Hindlimb muscle (tissue), 1 donor: Measurements from ENCODE around the gene EPHB1. TPM values are rescaled to one million over a fixed set of nuclear protein-coding genes. Genes with fewer than 3 reads are reported as not detected.

Experiments
- DNase-seq: peaks from one replicate; pipeline ENCODE4 v3.0.0-alpha.2; 2013
- polyA plus RNA-seq: library from polyadenylated mRNA; unstranded; fragments of 120-200 nt; gene quantifications from one replicate; pipeline ENCODE4 v1.2.1, GENCODE V29; 2013; ENCODE audit not compliant: insufficient read length

EPHB1 gene
- polyA plus RNA-seq, 1 donor, result 61.0 TPM

GRCh38 chr3:134852132-134852531 is 57.1 kb downstream of the EPHB1 start:
- no peak for DNase-seq

GRCh38 chr3:134852893-134853351 is 57.9 kb downstream of the EPHB1 start:
- DNase-seq, result no peak

- DNase-seq, result no peak
These were observed 59.2 kb downstream of the EPHB1 start for GRCh38 chr3:134854254-134854653.

GRCh38 chr3:134857356-134857755 is 62.3 kb downstream of the EPHB1 start:
- no peak for DNase-seq

- DNase-seq, result no peak
These were observed 62.8 kb downstream of the EPHB1 start for GRCh38 chr3:134857776-134858362.

- DNase-seq, result no peak
These were observed 63.5 kb downstream of the EPHB1 start for GRCh38 chr3:134858441-134859035.

GRCh38 chr3:134859341-134859740 is 64.3 kb downstream of the EPHB1 start:
- DNase-seq, result no peak

GRCh38 chr3:134860141-134860540 is 65.1 kb downstream of the EPHB1 start:
- no peak for DNase-seq

- DNase-seq, result no peak
These were observed 68.9 kb downstream of the EPHB1 start for GRCh38 chr3:134863915-134864314.

GRCh38 chr3:134864636-134865035 is 69.6 kb downstream of the EPHB1 start:
- DNase-seq, result peak; percentile 16

- DNase-seq, result no peak
These were observed 72.2 kb downstream of the EPHB1 start for GRCh38 chr3:134867277-134867676.

GRCh38 chr3:134869153-134869726 is 74.2 kb downstream of the EPHB1 start:
- DNase-seq, result no peak

GRCh38 chr3:134871818-134872217 is 76.8 kb downstream of the EPHB1 start:
- DNase-seq, result no peak

- no peak for DNase-seq
These were observed 77.7 kb downstream of the EPHB1 start for GRCh38 chr3:134872440-134873388.

GRCh38 chr3:134873789-134874188 is 78.7 kb downstream of the EPHB1 start:
- no peak for DNase-seq

- no peak for DNase-seq
These were observed 79.8 kb downstream of the EPHB1 start for GRCh38 chr3:134874737-134875413.

- DNase-seq, result no peak
These were observed 81.8 kb downstream of the EPHB1 start for GRCh38 chr3:134876836-134877235.

- no peak for DNase-seq
These were observed 82.7 kb downstream of the EPHB1 start for GRCh38 chr3:134877788-134878187.

- peak; percentile 21 for DNase-seq
These were observed 84.9 kb downstream of the EPHB1 start for GRCh38 chr3:134879990-134880389.

- no peak for DNase-seq
These were observed 85.4 kb downstream of the EPHB1 start for GRCh38 chr3:134880431-134880830.

- DNase-seq, result no peak
These were observed 86.2 kb downstream of the EPHB1 start for GRCh38 chr3:134881305-134881704.

GRCh38 chr3:134883697-134884385 is 88.8 kb downstream of the EPHB1 start:
- DNase-seq, result no peak
